Fibroblast of mammary gland (primary cell): Measurements from ENCODE around the gene PLA2G1B.

Experiments
- DNase-seq: peaks from one replicate; pipeline ENCODE4 v3.0.0-alpha.2; 2010; ENCODE audit warnings: low read depth
- H3K4me3 ChIP-seq: 2 replicates; pipeline ENCODE4 v1.5.1; 2011; ENCODE audit warnings: low read depth, mild to moderate bottlenecking, low read length, moderate library complexity; ENCODE audit not compliant: control insufficient read depth
- CTCF ChIP-seq: conservative IDR thresholded peaks from 2 replicates; pipeline ENCODE4 v1.5.1; 2011; ENCODE audit warnings: low read depth, low read length, inconsistent platforms; ENCODE audit not compliant: control insufficient read depth, insufficient read depth

PLA2G1B gene

GRCh38 chr12:120369603-120370342 is 42.2 kb upstream of the PLA2G1B start:
- H3K4me3 ChIP-seq, result no peak overlapping the region

GRCh38 chr12:120368789-120369602 is 41.4 kb upstream of the PLA2G1B start, which contains the start of gene MSI1:
Gene MSI1, minus strand, starts transcription at chr12:120369164. Its CDS starts 73 bp downstream, at chr12:120369091.
- no peak within 1 kb of the TSS for H3K4me3 ChIP-seq
- DNase-seq, result no peak
- TF ChIP-seq CTCF, result no peak

More at GRCh38 chr12:120369603-120370342, 42.2 kb upstream of the PLA2G1B start:
- TF ChIP-seq CTCF, result no peak
- no peak for DNase-seq

GRCh38 chr12:120367924-120368788 is 40.6 kb upstream of the PLA2G1B start:
- peak; percentile 34 for DNase-seq
- H3K4me3 ChIP-seq, result no peak overlapping the region
- TF ChIP-seq CTCF, result no peak

GRCh38 chr12:120367233-120367923 is 39.8 kb upstream of the PLA2G1B start:
- no peak overlapping the region for H3K4me3 ChIP-seq
- TF ChIP-seq CTCF, result peak; percentile 40

GRCh38 chr12:120366845-120367232 is 39.3 kb upstream of the PLA2G1B start:
- no peak for DNase-seq
- H3K4me3 ChIP-seq, result no peak overlapping the region
- no peak for TF ChIP-seq CTCF

More at GRCh38 chr12:120367233-120367923, 39.8 kb upstream of the PLA2G1B start:
- no peak for DNase-seq

- H3K4me3 ChIP-seq, result no peak overlapping the region
- no peak for DNase-seq
- TF ChIP-seq CTCF, result no peak
Observed at GRCh38 chr12:120366341-120366705, 38.7 kb upstream of the PLA2G1B start.
